Neuronal stem cell (in vitro differentiated cells): ENCODE measurements around the gene GIPC1.

Source experiments
- DNase-seq: peaks from one replicate; pipeline ENCODE4 v3.0.0-alpha.2; 2013; ENCODE audit warnings: low spot score
- H2AFZ ChIP-seq: one replicate; pipeline ENCODE4 v1.6.1; 2013; ENCODE audit warnings: mild to moderate bottlenecking, low read length, inconsistent platforms
- H2AK5ac ChIP-seq: 2 replicates; pipeline ENCODE4 v1.6.1; 2013; ENCODE audit warnings: low read depth, mild to moderate bottlenecking, inconsistent platforms, low read length, moderate library complexity, mixed read lengths
- H2BK120ac ChIP-seq: 2 replicates; pipeline ENCODE4 v1.6.1; 2013; ENCODE audit warnings: low read depth, mild to moderate bottlenecking, inconsistent platforms, low read length, moderate library complexity, mixed read lengths
- H2BK12ac ChIP-seq: one replicate; pipeline ENCODE4 v1.6.1; 2013; ENCODE audit warnings: low read length, inconsistent platforms
- H2BK15ac ChIP-seq: 2 replicates; pipeline ENCODE4 v1.6.1; 2013; ENCODE audit warnings: mild to moderate bottlenecking, low read length, inconsistent platforms, mixed read lengths
- H2BK5ac ChIP-seq: one replicate; pipeline ENCODE4 v1.6.1; 2013; ENCODE audit warnings: inconsistent platforms, mild to moderate bottlenecking, low read length, moderate library complexity
- H3K14ac ChIP-seq: one replicate; pipeline ENCODE4 v1.6.1; 2013; ENCODE audit warnings: low read length, inconsistent platforms
- H3K18ac ChIP-seq: 2 replicates; pipeline ENCODE4 v1.6.1; 2013; ENCODE audit warnings: low read length, inconsistent platforms
- H3K23ac ChIP-seq: 2 replicates; pipeline ENCODE4 v1.6.1; 2013; ENCODE audit warnings: low read depth, mild to moderate bottlenecking, mixed read lengths, low read length, inconsistent platforms; ENCODE audit not compliant: poor library complexity
- H3K27ac ChIP-seq: replicated peaks from 3 replicates; pipeline ENCODE4 v1.5.1; 2013; ENCODE audit warnings: low read length, inconsistent platforms
- H3K27me3 ChIP-seq, 3 experiments: 2 replicates each; pipeline ENCODE4 v1.6.1; 2013; ENCODE audit warnings: low read length in 3 of 3, mild to moderate bottlenecking in 2 of 3, inconsistent platforms in 1 of 3, low read depth in 1 of 3, mixed read lengths in 1 of 3, moderate library complexity in 1 of 3; ENCODE audit not compliant: control insufficient read depth in 3 of 3, insufficient read depth in 3 of 3
- H3K36me3 ChIP-seq, 2 donors: replicated peaks in 1 of 2; 2 replicates each; pipeline ENCODE4 v1.6.1; 2013; ENCODE audit warnings: low read length in 2 of 2; ENCODE audit not compliant: control insufficient read depth in 2 of 2, insufficient read depth in 2 of 2
- H3K4ac ChIP-seq: 2 replicates; pipeline ENCODE4 v1.6.1; 2013; ENCODE audit warnings: inconsistent platforms, mild to moderate bottlenecking, low read length, moderate library complexity
- H3K4me1 ChIP-seq, 2 donors: 1 replicate in 1 of 2; 2 replicates in 1 of 2; pipeline ENCODE4 v1.6.1; 2013; ENCODE audit warnings: low read length in 2 of 2, low read depth in 1 of 2; ENCODE audit not compliant: control insufficient read depth in 2 of 2, insufficient read depth in 1 of 2
- H3K4me2 ChIP-seq: one replicate; pipeline ENCODE4 v1.6.1; 2013; ENCODE audit warnings: mild to moderate bottlenecking, low read length, inconsistent platforms; ENCODE audit not compliant: insufficient read depth, poor library complexity, severe bottlenecking
- H3K4me3 ChIP-seq, 2 donors: 2 replicates each; pipeline ENCODE4 v1.5.1; 2013; ENCODE audit warnings: low read length in 2 of 2, mild to moderate bottlenecking in 2 of 2, inconsistent platforms in 1 of 2, moderate library complexity in 1 of 2
- H3K79me1 ChIP-seq: one replicate; pipeline ENCODE4 v1.6.1; 2013; ENCODE audit warnings: low read depth, mild to moderate bottlenecking, inconsistent platforms, low read length, moderate library complexity
- H3K9ac ChIP-seq: one replicate; pipeline ENCODE4 v1.6.1; 2013; ENCODE audit warnings: mild to moderate bottlenecking, low read depth, low read length, inconsistent platforms; ENCODE audit not compliant: poor library complexity
- H3K9me3 ChIP-seq, 2 donors: replicated peaks in 1 of 2; 2 replicates each; pipeline versions ENCODE3 to v1.6.1; 2013; ENCODE audit warnings: low read length in 2 of 2, mild to moderate bottlenecking in 2 of 2, inconsistent platforms in 1 of 2, low read depth in 1 of 2, mixed read lengths in 1 of 2, moderate library complexity in 1 of 2; ENCODE audit not compliant: control insufficient read depth in 2 of 2, insufficient read depth in 1 of 2
- H4K8ac ChIP-seq: one replicate; pipeline ENCODE4 v1.6.1; 2013; ENCODE audit warnings: low read depth, mild to moderate bottlenecking, inconsistent platforms, low read length, moderate library complexity
- H4K91ac ChIP-seq: one replicate; pipeline ENCODE4 v1.6.1; 2013; ENCODE audit warnings: low read length, low read depth, mild to moderate bottlenecking, inconsistent platforms; ENCODE audit not compliant: poor library complexity
- WGBS, 2 donors: extraction: QIAGEN DNeasy Blood & Tissue Kit; methylation state at CpG; one replicate each; pipeline ENCODE4 v1.1.7; 2013; ENCODE audit warnings: missing lambda C conversion rate in 2 of 2, mixed read lengths in 1 of 2; ENCODE audit not compliant: insufficient read length in 2 of 2, insufficient replicate concordance in 1 of 2; ENCODE audit errors: extremely low coverage in 2 of 2; 5-methylcytosine and 5-hydroxymethylcytosine counted together

The GIPC1 gene

GRCh38 chr19:14470031-14470876 is 25.7 kb downstream of the GIPC1 start:
- WGBS, 2 donors = no CpG with 5 or more reads among the region's 32 CpGs
- no peak overlapping the region for H3K14ac ChIP-seq

GRCh38 chr19:14467816-14468215 is 28.1 kb downstream of the GIPC1 start:
- H2AFZ ChIP-seq = no peak overlapping the region
- H3K4me2 ChIP-seq = no peak overlapping the region
- DNase-seq = no peak
- H3K14ac ChIP-seq = no peak overlapping the region
- no peak overlapping the region for H3K4ac ChIP-seq
- H2BK15ac ChIP-seq = no peak overlapping the region
- H3K27ac ChIP-seq = no peak overlapping the region
- no peak overlapping the region for H4K8ac ChIP-seq
- H3K4me1 ChIP-seq = peaks cover 2 to 4% of the 10 kb centered on the region in 2 donors
- peaks cover 0 to 3% (median 0%) of the 10 kb centered on the region in 3 experiments for H3K27me3 ChIP-seq
- no peak overlapping the region for H4K91ac ChIP-seq
- H3K4me3 ChIP-seq = no peak overlapping the region
- H3K23ac ChIP-seq = no peak overlapping the region
- H2BK12ac ChIP-seq = no peak overlapping the region
- H3K18ac ChIP-seq = no peak overlapping the region
- no peak overlapping the region for H2BK120ac ChIP-seq
- H3K36me3 ChIP-seq = peaks cover 32 to 68% of the 10 kb centered on the region in 2 donors
- H3K9ac ChIP-seq = no peak overlapping the region
- no peaks in the 10 kb centered on the region for H3K9me3 ChIP-seq
- no peak overlapping the region for H2AK5ac ChIP-seq
- H2BK5ac ChIP-seq = no peak overlapping the region
- no CpG with 5 or more reads among the region's 9 CpGs for WGBS, 2 donors
- no peaks in the 10 kb centered on the region for H3K79me1 ChIP-seq

More at GRCh38 chr19:14470031-14470876, 25.7 kb downstream of the GIPC1 start:
- no peak overlapping the region for H3K9ac ChIP-seq
- no peak overlapping the region for H3K18ac ChIP-seq
- no peak overlapping the region for H3K23ac ChIP-seq
- no peak overlapping the region for H4K91ac ChIP-seq
- no peak overlapping the region for H2BK12ac ChIP-seq
- no peak overlapping the region for H3K27ac ChIP-seq
- H2BK5ac ChIP-seq = no peak overlapping the region
- no peak overlapping the region for H2AFZ ChIP-seq
- H2AK5ac ChIP-seq = no peak overlapping the region
- H2BK15ac ChIP-seq = no peak overlapping the region
- H3K27me3 ChIP-seq = peaks cover 0 to 6% (median 0%) of the 10 kb centered on the region in 3 experiments
- no peak overlapping the region for H3K4me3 ChIP-seq
- H2BK120ac ChIP-seq = no peak overlapping the region
- no peaks in the 10 kb centered on the region for H3K9me3 ChIP-seq
- no peak overlapping the region for H3K4ac ChIP-seq
- H3K79me1 ChIP-seq = no peaks in the 10 kb centered on the region
- no peak for DNase-seq
- no peak overlapping the region for H4K8ac ChIP-seq
- no peak overlapping the region for H3K4me2 ChIP-seq
- peaks cover 2 to 11% of the 10 kb centered on the region in 2 donors for H3K4me1 ChIP-seq
- H3K36me3 ChIP-seq = peaks cover 21 to 47% of the 10 kb centered on the region in 2 donors

- no peak overlapping the region for H2BK12ac ChIP-seq
These were observed 28.5 kb downstream of the GIPC1 start for GRCh38 chr19:14467391-14467790.

GRCh38 chr19:14463747-14464146 is 32.2 kb downstream of the GIPC1 start:
- Histone ChIP-seq H2BK120ac (no peak overlapping the region), H2BK12ac (no peak overlapping the region)
- WGBS, 2 donors = no CpG with 5 or more reads among the region's 21 CpGs

More at GRCh38 chr19:14467391-14467790, 28.5 kb downstream of the GIPC1 start:
- Histone ChIP-seq H3K4me1 (peaks cover 1 to 2% of the 10 kb centered on the region in 2 donors), H2BK5ac (no peak overlapping the region), H3K27me3 (peaks cover 0 to 1% (median 0%) of the 10 kb centered on the region in 3 experiments), H3K18ac (no peak overlapping the region), H3K9ac (no peak overlapping the region), H3K79me1 (no peaks in the 10 kb centered on the region), H2BK15ac (no peak overlapping the region), H3K4me2 (no peak overlapping the region), H3K4me3 (no peak overlapping the region), H4K8ac (no peak overlapping the region), H3K23ac (no peak overlapping the region), H4K91ac (no peak overlapping the region), H3K36me3 (peaks cover 32 to 71% of the 10 kb centered on the region in 2 donors), H3K27ac (no peak overlapping the region), H2BK120ac (no peak overlapping the region), H3K4ac (no peak overlapping the region), H2AK5ac (no peak overlapping the region), H3K9me3 (no peaks in the 10 kb centered on the region), H2AFZ (no peak overlapping the region), H3K14ac (no peak overlapping the region)
- WGBS, 2 donors = no CpG with 5 or more reads among the region's 12 CpGs
- no peak for DNase-seq

More at GRCh38 chr19:14463747-14464146, 32.2 kb downstream of the GIPC1 start:
- Histone ChIP-seq H3K27me3 (no peaks in the 10 kb centered on the region), H3K4me3 (no peak overlapping the region), H2AK5ac (no peak overlapping the region), H3K36me3 (peaks cover 17 to 68% of the 10 kb centered on the region in 2 donors), H3K27ac (no peak overlapping the region), H4K8ac (no peak overlapping the region), H2BK5ac (no peak overlapping the region), H3K23ac (no peak overlapping the region), H3K18ac (no peak overlapping the region), H3K9me3 (peaks cover 0 to 2% of the 10 kb centered on the region in 2 donors), H4K91ac (no peak overlapping the region), H2BK15ac (no peak overlapping the region), H3K4me2 (no peak overlapping the region), H3K9ac (no peak overlapping the region), H3K4me1 (no peaks in the 10 kb centered on the region), H2AFZ (no peak overlapping the region), H3K14ac (no peak overlapping the region), H3K79me1 (no peaks in the 10 kb centered on the region), H3K4ac (no peak overlapping the region)
- DNase-seq = no peak
